ENCODE data around the gene MAJIN.
A peak's percentile ranks its signal among the peaks of the same experiment; 100 is the strongest.
"Not testable (repeated sequence)": the region's sequence is repeated elsewhere in the genome, so short reads cannot be mapped to it uniquely, and the experiment has no call there.

The MAJIN gene

GRCh38 chr11:64971421-64972233 lies at the start of gene MAJIN:
Gene MAJIN (minus strand): TSS chr11:64972108. CDS start chr11:64959405, 12,703 bp downstream.
- peak; percentile 89 for DNase-seq

DNA sequence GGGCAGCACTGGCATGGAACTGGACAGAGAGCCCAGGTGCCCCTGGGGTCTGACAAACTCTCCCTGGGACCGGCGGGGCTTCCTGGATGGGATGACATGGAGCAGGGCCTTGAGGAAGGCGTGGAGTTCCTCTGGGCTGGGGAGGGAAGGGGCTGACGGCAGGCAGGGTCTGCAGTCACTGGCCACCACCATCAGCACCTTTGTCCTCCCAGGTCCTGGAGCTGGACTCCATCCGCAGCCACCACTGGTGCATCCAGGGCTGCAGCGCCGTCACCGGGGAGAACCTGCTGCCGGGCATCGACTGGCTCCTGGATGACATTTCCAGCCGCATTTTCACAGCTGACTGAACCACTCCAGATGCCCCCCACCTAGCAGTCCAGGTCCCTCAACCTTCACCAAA lies 49.6 kb upstream of the MAJIN start:
- no peak for DNase-seq

DNA sequence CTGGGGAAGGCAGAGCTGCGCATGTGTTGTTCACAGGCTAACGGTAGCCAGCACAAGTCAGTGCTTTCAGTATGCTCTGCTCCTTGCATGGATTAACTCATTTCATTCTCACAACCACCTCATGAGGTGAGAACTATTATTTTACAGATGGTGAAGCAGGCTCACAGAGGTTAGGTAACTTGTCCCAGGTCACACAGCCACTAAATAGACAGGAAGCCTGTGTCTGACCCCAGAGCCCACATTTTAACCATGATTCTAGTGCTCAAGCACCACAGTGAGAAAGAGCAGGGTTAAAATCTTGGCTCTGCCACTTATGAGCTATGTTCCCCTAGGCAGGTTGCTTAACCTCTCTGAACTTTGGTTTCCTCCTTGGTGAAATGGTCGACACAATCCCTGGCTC lies 49.1 kb upstream of the MAJIN start:
- DNase-seq = no peak

GRCh38 chr11:65019824-65020223 lies 47.9 kb upstream of the MAJIN start:
- no peak for DNase-seq

DNA sequence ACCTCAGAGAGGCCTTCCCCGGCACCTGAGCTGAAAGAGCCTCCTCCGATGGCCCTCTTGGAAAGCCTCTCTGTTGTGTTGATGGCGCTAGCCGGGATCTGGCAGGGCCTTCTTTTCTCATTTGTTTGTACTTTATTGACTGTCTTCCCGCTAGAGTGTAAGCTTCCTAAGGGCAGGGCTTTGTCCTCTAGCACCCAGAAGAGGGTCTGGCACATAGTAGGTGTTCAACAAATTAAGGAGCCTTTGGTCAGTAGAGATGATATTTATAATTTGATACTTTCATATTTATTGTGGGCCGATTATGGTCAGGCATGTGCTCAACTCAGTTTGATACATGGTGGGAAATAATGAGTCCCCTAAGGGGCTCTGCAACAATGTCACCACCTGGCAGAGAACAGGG lies 46.0 kb upstream of the MAJIN start:
- no peak for DNase-seq

- DNase-seq = no peak
These were observed 44.8 kb upstream of the MAJIN start for GRCh38 chr11:65016705-65017104.

GRCh38 chr11:65014726-65015227 lies 42.9 kb upstream of the MAJIN start:
- DNase-seq = no peak

DNA sequence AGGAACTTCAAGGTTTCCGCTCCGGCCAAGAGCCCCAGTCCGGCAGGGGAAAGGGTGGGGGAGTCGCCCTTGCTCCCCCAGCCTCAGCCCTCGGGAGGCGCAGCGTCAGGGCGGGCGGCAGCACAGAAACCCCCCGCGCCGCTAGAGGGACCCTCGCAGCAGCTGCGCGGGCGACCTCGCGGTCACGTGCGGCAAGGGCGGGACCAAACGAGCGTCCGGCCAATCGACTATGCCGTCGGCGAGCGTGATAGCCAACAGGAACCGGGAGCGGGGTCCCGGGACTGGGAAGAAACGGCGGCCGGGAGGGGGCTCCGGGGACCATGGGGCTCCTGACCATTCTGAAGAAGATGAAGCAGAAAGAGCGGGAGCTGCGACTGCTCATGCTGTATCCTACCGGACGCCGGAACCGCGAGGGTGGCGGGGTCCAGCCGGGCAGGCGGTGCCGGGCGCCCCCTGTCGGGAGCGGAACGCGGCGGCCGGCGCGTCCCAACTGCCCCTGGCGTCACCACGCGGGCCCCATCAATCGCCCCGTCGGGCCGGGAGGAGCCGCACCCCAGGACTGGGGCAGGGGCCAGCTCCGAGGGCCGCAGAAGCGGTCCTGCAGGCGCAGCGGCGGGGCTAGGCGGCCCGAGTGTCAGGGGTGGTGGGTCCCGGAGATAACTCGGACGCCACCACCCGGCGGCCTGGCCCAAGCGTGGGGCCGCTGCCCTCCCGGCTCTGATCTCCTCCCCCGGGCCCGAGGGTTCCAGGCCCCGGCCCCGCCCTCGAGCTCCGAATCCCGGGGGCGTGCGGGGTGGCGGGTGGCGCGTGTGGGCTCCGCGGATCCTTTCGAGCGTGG lies 42.2 kb upstream of the MAJIN start, which contains the start of gene ARL2:
TSS of gene ARL2 (plus strand) at position 273 of the 838 bp plus-strand sequence. CDS start at position 321, 48 bp downstream.
- DNase-seq = peak; percentile 89

DNA sequence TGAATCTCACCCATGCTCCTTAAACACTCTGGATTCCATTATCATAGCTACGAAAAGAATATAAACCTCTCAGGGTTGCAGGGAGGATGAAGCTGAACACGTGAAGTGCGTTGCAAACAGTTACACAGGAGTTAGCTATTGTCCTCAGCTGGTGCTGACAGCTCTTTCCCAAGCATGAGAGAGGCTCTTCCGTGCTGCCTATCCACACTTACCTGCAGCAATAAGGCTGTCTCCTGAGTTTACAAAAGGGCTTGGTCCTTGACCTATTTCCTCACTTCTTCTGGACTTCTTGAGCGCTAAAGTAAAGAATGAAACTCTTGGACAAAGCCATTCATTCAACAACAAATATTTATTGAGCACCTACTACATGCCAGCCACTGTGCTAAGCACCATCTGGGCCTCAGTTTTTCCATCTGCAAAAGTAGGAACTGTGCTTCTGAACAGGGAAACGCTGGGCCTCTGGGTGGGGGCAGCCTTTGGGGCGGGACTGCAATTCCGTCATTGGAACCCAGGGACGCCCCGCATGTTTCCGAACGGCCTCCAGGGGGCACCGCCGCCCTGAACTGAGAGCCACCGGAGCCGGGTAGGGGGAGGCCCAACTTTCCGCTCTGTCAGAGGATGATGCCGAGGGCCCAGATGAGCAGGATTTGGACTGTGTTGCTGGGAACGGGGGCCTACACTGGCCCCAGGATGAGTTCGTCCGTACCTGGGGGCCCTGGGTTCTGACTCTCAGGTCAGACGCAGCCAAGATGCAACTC lies 41.4 kb upstream of the MAJIN start:
- DNase-seq = peak; percentile 91

DNA sequence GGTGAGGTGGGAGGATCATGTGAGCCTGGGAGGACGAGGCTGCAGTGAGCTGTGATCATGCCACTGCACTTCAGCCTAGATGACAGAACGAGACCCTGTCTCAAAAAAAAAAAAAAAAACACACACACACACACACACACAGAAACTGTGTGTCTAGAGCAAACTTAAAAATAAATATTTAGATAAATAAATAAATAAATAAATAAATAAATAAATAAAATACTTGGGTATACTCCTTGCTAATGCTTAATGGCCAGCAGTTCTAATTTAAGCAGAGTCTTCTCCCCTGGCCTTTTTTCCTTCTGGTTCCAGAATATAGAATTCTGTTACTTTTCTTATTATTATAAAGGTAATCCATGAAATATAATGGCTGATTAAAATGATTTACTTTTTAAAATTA lies 37.0 kb upstream of the MAJIN start:
- no peak for DNase-seq

DNA sequence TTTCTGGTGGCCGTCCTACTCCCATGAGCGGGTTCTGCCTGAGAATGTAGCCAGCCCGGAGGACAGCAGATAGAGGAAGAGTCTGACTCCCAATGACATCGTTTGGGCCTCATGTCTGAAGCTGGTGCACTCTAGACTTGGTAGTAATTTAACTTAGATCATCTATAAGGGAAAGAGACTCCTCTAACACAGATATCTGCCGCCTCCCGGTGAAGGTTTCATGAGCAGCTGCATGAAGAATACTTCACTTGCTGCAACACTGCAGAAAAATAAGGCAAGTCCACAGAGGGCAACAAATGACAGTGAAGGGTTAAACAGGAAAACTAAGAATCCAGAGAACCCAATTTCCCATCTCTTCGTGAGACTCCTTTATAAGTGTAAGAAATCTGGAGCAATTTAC lies 36.1 kb upstream of the MAJIN start:
- no peak for DNase-seq

DNA sequence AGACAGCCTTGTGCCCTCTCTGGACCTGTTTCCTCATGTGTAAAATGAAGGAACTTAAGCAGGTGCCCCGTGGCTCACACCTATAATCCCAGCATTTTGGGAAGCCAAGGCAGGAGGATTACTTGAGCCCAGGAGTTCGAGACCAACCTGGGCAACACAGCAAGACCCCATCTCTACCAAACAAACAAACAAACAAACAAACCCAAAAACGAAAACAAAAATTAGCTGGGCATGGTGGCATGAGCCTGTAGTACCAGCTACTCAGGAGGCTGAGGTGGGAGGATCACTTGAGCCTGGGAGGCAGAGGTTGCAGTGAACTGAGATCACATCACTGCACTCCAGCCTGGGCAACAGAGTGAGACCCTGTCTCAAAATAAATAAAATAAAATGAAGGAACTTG lies 32.1 kb upstream of the MAJIN start:
- DNase-seq = not testable (repeated sequence)

DNA sequence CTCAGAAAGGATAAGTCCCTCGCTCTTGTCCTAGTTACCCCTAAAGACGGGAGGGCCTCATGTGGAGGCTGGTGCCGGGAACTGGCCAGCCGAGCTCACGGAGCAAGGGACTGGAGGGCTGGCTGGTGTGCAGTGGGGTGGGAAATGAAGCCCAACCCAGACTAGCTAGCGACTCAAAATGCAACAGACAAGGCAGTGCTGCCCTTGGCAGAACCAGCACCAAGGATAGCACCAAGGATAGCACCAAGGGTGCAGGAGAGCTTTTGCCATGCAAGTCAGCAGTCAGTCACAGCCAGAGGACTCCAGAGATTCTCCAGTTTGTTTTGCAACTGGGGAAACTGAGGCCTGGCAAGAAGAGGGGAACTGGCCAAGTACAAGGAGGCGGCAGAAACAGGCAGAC lies 31.4 kb upstream of the MAJIN start:
- DNase-seq = no peak

GRCh38 chr11:65002706-65003105 lies 30.8 kb upstream of the MAJIN start:
- no peak for DNase-seq

- DNase-seq = no peak
These were observed 27.6 kb upstream of the MAJIN start for GRCh38 chr11:64999478-64999877.

- no peak for DNase-seq
These were observed 27.0 kb upstream of the MAJIN start for GRCh38 chr11:64998690-64999431.

DNA sequence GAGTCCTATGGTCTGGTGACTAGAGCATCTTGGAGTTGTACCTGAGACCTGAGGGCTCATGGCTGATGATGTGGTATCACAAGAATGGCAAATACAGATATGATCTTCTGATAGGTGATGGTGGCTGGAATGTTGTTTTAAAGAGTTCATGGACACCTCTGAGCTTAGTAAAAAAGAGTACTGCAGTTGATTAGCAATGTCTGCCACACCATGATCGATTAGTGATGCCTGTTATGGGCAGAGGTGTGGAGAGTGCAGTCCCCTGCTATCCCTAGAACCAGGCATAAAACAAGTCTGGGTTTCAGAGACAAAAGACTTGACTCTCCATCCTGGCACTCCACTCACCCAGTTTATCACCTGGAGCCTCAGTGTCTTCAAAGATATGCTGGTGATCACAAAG lies 26.2 kb upstream of the MAJIN start:
- no peak for DNase-seq

DNA sequence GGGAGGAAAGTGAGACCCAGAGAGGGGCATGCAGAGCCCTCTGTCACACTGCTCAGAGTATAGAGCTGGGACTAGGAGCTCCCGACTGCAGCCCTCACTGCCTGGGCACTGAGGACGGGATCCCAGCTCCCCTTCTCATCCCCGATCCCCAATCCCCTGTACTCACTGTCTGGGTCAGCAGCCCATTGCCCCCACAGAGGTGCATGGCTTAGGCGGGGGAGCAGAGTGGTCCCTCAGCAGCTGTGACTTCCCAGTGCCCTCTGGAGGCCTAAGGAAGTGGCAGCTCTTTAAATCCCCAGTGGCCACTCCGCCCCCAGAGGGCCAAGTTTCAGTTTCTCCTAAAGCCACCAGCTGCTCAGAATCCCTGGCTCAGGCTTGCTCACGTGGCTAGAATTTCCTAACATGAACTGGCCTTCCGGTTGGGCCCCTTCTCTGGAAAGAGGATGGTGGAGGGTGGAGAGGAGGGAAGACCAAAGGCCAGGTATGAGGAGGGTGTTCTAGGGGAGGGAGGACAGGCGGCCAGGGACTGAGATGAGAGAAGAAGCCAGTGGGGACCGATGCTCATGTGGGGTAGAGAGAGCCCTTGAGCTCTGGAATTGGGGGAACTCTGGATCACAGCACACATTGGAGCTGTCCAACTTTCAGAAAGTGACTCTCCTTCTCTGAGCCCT lies 24.9 kb upstream of the MAJIN start, which contains the start of gene BATF2:
TSS of gene BATF2 (minus strand) at position 262 of the 671 bp plus-strand sequence. CDS start at position 205, 57 bp downstream.
- no peak for DNase-seq

DNA sequence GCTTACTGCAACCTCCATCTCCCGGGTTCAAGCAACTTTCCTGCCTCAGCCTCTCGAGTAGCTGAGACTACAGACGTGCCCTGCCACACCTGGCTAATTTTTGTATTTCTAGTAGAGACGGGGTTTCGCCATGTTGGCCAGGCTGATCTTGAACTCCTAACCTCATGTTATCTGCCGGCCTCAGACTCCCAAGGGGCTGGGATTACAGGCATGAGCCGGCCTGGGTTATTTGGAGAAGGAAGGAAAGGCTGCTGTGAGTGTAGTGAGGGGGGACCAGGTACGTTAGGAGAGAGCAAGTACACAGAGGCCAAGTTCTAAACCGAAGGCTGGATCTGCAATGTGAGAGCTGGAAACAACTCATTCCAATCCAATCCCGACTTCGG lies 24.4 kb upstream of the MAJIN start:
- DNase-seq = no peak

- no peak for DNase-seq
These were observed 22.4 kb upstream of the MAJIN start for GRCh38 chr11:64994318-64994717.

DNA sequence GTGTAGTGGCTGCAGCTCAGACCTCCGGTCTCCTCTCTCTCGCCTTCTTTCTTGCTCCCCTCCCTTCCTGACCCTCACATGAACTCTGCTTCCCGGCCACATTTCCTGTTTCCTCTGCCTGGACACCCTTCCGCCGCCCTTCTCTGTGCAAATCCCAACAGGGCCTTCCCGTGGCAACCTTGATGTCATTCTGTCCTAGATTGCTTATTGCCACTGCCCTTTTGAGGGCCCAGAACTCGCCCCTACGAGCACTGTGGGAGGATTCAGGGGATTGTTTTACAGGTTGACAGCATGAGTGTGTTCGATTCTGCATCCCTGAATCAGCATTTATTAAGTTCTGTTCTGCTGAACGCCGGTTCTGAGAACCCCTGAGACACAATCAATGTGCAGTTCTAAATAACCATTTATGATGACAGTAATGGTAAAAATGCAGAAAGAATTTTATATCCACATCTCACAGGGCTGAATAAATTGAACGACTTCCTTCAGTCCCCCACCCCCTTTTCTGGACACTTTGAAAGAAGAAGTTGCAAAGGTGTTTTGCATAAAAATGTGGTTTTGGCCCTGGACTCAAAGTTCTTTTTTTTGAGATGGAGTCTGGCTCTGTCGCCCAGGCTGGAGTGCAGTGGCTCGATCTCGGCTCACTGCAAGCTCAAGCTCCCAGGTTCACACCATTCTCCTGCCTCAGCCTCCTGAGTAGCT lies 18.5 kb upstream of the MAJIN start:
- DNase-seq = no peak
